NK-92 (cell line): Measurements from ENCODE around the gene SSBP3.
"Not testable (repeated sequence)": the region's sequence is repeated elsewhere in the genome, so short reads cannot be mapped to it uniquely, and the experiment has no call there.

Experiments
- DNase-seq: peaks from one replicate; lab custom pipeline; 2025; ENCODE audit not compliant: unreplicated experiment; lab: John Stamatoyannopoulos, UW

Gene SSBP3

DNA sequence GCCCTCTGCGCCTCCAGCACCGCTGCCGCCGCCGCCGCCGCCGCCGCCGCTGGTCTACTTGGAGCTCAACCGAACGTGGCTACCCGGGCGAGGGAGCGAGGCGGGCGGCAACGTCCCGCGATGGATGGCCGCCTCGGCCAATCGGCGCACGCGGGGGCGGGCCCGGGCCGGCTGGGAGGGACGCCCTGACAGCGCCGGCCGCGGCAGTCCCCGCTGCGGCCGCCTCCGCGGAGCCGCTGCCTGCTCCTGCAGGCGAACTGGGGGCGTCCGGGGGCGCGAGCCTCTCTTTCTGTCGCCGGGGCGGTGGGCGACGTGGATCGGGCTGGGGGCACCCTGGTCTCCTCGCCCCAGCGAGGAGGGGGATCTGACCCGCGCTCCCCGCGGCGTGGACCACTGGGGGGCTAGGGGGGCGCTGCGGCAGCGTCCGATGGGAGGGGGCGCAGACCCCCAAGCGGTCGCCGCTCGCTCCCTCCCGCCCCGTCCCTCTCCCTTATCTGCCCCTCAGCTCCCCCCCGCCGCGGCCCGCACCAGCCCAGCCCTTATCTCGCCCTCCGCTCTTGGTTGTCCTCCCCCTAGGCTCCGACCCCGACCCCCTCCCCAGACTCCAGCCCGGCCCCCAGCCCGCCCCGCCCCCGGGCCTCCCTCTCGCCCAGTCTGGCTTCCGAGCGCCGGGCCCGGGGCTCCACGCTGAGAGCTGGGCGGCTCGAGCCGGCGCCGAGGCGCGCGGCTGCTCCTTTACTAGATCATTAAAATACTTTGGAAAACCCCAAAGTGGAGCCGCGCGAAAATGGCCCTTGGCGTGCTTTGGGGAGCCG is at the start of gene SSBP3:
SSBP3 (minus strand) TSS at position 56 of the 815 bp plus-strand sequence.
- peak; percentile 26 for DNase-seq

GRCh38 chr1:54453509-54453908 is 47.3 kb upstream of the SSBP3 start:
- DNase-seq: no peak

DNA sequence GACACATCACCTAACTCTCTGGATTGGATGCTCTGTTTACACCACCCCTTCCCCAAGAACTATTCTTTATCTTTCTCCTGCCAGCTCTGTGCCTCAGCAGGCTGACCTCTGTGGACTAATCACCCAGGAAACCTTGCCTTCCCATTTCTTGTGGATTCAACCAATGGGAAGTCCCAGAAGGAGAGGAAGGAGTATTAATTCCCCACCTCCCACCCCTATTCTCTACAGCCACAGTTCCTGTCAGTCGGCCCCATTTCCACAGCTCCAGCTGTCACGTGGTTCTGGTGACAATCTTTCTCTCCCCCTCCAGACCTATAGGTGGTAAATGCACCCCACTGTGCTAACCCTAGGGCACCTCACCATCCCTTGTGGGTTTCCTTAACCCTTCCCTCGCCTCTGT is 46.8 kb upstream of the SSBP3 start:
- DNase-seq: no peak

GRCh38 chr1:54449431-54449830 is 43.2 kb upstream of the SSBP3 start:
- DNase-seq: not testable (repeated sequence)

- DNase-seq: not testable (repeated sequence)
Observed at GRCh38 chr1:54448801-54449200, 42.6 kb upstream of the SSBP3 start.

DNA sequence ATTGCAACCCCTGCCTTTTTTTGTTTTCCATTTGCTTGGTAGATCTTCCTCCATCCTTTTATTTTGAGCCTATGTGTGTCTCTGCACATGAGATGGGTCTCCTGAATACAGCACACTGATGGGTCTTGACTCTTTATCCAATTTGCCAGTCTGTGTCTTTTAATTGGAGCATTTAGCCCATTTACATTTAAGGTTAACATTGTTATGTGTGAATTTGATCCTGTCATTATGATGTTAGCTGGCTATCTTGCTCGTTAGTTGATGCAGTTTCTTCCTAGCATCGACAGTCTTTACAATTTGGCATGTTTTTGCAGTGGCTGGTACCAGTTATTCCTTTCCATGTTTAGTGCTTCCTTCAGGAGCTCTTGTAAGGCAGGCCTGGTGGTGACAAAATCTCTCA is 40.9 kb upstream of the SSBP3 start:
- DNase-seq: not testable (repeated sequence)

GRCh38 chr1:54442185-54442584 is 36.0 kb upstream of the SSBP3 start:
- no peak for DNase-seq

GRCh38 chr1:54439550-54440223 is 33.5 kb upstream of the SSBP3 start:
- no peak for DNase-seq

DNA sequence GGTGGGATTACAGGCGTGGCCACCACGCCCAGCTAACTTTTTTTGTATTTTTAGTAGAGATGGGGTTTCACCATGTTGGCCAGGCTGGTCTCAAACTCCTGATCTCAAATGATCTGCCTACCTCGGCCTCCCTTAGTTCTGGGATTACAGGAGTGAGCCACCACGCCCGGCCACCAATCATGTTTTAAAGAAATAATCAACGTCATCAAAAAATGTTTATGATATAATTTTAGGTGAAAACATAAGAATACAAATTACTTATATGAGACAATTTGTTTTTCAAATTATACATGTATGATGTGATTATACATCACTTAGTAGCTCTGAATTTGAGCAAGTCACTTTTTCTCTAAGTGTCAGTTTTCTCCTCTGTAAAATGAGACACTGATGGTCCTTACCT is 31.6 kb upstream of the SSBP3 start:
- no peak for DNase-seq

DNA sequence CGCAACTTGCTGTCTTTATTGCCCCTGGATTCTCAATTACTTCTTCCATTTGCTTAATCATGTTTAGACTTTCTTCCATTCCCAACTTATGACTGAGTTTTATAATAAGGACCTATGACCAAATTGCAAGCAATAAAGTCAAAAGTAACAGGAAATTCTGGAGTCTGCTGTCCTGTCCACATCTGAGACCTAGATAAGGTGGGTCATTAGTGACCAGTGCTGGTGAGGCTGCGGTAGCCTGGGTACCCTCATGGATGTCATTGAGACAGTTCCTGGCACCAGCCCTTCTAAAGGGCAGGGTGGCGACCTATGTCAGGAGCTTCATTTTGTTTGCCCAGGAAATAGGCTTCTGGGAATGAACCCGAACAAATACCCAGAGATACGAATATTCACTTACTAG is 30.6 kb upstream of the SSBP3 start:
- no peak for DNase-seq

DNA sequence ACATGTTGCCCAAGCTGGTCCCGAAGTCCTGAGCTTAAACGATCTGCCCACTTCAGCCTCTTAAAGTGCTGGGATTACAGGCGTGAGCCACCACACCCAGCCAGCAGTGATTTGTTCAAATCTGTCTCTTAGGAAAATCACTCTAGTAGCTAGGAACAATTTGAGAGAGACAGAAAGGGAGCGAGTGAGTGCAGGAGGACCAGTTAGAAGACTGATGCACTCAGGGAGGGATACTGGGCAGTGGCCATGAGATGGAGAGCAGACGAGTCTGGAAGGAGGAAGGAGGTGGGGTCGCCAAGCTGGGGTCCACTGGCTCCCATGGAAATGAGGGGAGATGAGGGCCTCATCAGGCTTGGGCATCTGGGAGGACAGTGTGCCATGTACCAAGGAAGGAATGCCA is 23.6 kb upstream of the SSBP3 start:
- no peak for DNase-seq

DNA sequence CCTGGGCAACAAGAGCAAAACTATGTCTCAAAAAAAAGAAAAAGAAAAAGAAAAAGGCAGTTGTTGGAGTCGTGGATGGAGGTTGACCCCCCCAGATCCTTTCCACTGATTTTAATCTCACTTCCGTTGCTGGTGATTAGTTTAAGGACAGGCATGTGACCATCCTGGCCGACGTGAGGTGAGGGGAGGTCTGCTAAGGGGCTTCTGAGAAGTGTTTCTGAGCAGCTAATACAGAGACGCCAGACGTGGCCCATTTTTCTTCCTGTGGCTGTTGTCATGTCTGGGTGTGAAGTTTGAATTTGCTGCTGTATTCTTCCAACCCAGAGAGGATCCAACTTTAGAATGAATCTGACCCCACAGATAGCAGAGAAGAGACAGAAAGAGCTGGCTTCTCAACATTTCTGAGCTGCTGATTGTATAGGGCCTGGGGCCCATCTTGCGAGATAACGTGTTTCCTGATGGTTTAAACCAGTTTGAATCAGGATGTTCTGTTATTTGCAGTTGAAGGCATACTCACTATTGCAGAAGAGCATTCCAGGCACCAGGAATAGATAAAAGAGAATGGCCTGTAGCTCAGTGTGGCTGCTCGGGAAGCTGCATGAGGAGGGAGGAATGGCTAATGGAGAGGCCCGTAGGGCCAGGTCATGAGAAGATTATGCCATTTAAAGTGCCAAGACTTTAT is 22.8 kb upstream of the SSBP3 start:
- DNase-seq: no peak

- DNase-seq: no peak
Observed at GRCh38 chr1:54425152-54425584, 19.0 kb upstream of the SSBP3 start.

GRCh38 chr1:54424398-54424797 is 18.2 kb upstream of the SSBP3 start:
- no peak for DNase-seq

DNA sequence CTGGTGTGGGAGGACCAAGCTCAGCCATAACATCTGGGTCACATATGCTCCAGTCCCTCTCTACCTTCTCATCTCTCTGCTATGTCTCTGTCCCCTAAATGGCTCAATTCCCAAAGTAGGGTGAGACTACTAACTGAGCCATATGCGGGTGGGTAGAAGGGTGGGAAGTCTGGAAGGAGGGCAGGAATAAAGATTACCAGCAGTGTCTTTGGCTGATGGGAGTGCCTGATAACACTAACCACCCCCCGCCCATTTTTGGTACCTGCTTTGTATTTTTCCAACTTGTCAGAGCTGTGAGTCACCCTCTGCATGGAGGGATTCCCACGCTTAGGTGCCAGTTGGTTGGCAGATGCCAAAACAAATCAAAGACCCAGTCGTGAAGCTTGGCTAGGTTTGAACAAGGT is 14.9 kb upstream of the SSBP3 start:
- no peak for DNase-seq

GRCh38 chr1:54418598-54418997 is 12.4 kb upstream of the SSBP3 start:
- DNase-seq: not testable (repeated sequence)

GRCh38 chr1:54417123-54417522 is 10.9 kb upstream of the SSBP3 start:
- no peak for DNase-seq

DNA sequence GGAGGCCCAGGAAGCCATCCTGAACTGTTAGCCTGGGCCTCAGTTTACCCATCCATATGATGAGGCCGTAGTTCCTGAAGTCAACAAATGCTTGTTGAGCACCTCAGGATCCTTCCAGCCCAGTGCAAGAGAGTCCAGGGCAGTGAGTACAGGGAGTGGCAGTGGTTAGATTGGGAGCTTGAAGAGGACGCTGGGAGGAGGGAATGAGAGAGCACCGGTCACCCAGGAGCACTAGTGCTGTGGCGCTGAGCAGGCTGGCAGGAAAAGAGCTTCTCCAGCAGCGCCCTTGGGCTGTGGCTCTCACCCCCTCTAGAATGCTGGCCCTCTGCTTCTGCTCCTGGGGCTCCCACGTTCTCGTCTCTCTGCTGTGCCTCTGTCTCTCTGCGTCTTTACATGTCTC is 10.2 kb upstream of the SSBP3 start:
- DNase-seq: no peak

GRCh38 chr1:54415991-54416390 is 9.8 kb upstream of the SSBP3 start:
- no peak for DNase-seq

DNA sequence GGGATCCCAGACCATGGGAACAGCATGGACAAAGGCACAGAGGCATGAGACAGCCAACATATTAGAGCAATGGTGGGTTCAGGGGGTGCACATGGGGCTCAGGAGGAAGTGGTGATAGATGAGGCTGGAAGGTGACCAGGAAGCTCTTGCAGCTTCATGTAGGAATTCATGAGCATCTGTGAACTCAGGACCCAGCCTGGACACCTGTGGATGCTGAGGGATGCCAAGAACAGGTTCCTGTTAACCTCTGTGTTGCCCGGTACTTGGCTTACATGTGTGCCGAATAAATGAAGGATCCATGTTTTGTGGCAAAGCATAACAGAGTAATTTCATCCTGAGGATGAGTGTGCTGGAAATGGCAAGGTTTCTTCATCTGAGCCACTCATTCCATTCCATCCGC is 9.3 kb upstream of the SSBP3 start:
- DNase-seq: no peak

DNA sequence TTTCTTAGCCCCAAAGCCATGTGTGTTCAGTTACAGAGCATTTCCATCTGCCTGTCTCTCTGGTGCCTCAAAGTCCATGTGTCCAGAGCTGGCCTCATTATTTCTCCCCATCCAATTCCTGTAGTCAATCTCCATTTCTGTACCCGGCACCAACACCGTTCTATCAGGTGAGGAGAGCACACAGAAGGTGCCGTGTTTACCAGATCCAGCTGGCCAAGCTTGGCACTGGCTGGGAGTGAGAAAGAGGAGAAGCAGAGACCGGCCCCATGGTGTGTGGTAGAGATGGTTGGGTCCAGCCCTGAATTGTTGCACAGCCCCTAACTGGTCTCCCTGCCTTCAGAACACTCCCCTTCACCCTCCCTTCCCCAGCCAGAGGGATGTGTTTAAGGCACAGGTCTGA is 7.5 kb upstream of the SSBP3 start:
- DNase-seq: no peak

GRCh38 chr1:54413295-54413694 is 7.1 kb upstream of the SSBP3 start:
- DNase-seq: no peak
